H1 (cell line): ENCODE measurements around the gene NDUFA12. TPM values are rescaled to one million over a fixed set of nuclear protein-coding genes. Genes with fewer than 3 reads are reported as not detected.

ENCODE experiments used
- CTCF ChIA-PET: fragments of 300-600 bp; sonication (Branson Sonifier 250); formaldehyde crosslinking; loops from one replicate; lab custom pipeline; 2021; ENCODE audit not compliant: partially characterized antibody; lab: Charles Lee
- POLR2A ChIA-PET: fragments of 300-600 bp; sonication (Branson Sonifier 250); formaldehyde crosslinking; loops from one replicate; lab custom pipeline; 2021; ENCODE audit warnings: inconsistent platforms; ENCODE audit not compliant: partially characterized antibody; lab: Charles Lee
- DNase-seq, 2 experiments: peaks; one replicate each; pipeline versions ENCODE4 v3.0.0 to v3.0.0-alpha.2; 2010 to 2022; ENCODE audit warnings: low spot score in 2 of 2, low read depth in 1 of 2, mixed read lengths in 1 of 2
- FAIRE-seq: peaks from 2 replicates; lab custom pipeline; 2011; peaks lifted over from hg19 to GRCh38; lab: Jason Lieb, UNC
- H2AFZ ChIP-seq: 2 replicates; pipeline ENCODE4 v1.8.1; 2012; ENCODE audit warnings: low read length, inconsistent platforms
- H2AK5ac ChIP-seq: 2 replicates; pipeline ENCODE4 v1.6.1; 2013; ENCODE audit warnings: low read depth, low read length
- H2BK120ac ChIP-seq: replicated peaks from 2 replicates; pipeline ENCODE3; 2013; ENCODE audit warnings: low read depth, low read length, inconsistent platforms
- H2BK12ac ChIP-seq: 2 replicates; pipeline ENCODE4 v1.6.1; 2013; ENCODE audit warnings: low read depth, low read length
- H2BK15ac ChIP-seq: 2 replicates; pipeline ENCODE4 v1.6.1; 2013; ENCODE audit warnings: low read length
- H2BK20ac ChIP-seq: 2 replicates; pipeline ENCODE4 v1.6.1; 2013; ENCODE audit warnings: low read length
- H2BK5ac ChIP-seq: 2 replicates; pipeline ENCODE4 v1.6.1; 2013; ENCODE audit warnings: low read depth, low read length
- H3K14ac ChIP-seq: 2 replicates; pipeline ENCODE4 v1.6.1; 2013; ENCODE audit warnings: inconsistent platforms; ENCODE audit not compliant: insufficient read length
- H3K18ac ChIP-seq: 2 replicates; pipeline ENCODE4 v1.6.1; 2013; ENCODE audit warnings: low read length; ENCODE audit errors: extremely low read depth
- H3K23ac ChIP-seq: 2 replicates; pipeline ENCODE4 v1.6.1; 2013; ENCODE audit warnings: inconsistent platforms; ENCODE audit not compliant: insufficient read length
- H3K23me2 ChIP-seq: 2 replicates; pipeline ENCODE4 v1.6.1; 2013; ENCODE audit warnings: low read depth, low read length
- H3K27ac ChIP-seq: 2 replicates; pipeline ENCODE4 v1.6.1; 2011; ENCODE audit warnings: low read depth, low read length, inconsistent platforms
- H3K27me3 ChIP-seq, 4 experiments: replicated peaks in 1 of 4; 1 replicate in 1 of 4; 2 replicates in 3 of 4; pipeline versions ENCODE4 v1.6.1 to v1.8.1; 2011 to 2013; ENCODE audit warnings: low read length in 3 of 4, mild to moderate bottlenecking in 3 of 4, inconsistent platforms in 2 of 4, mixed read lengths in 2 of 4, moderate library complexity in 1 of 4; ENCODE audit not compliant: control insufficient read depth in 3 of 4, insufficient read depth in 3 of 4; ENCODE audit errors: extremely low read depth in 1 of 4
- H3K36me3 ChIP-seq, 4 experiments: 2 replicates each; pipeline versions ENCODE4 v1.6.1 to v1.8.1; 2011 to 2013; ENCODE audit warnings: mild to moderate bottlenecking in 4 of 4, low read length in 3 of 4, moderate library complexity in 2 of 4, control low read depth in 1 of 4, inconsistent platforms in 1 of 4; ENCODE audit not compliant: insufficient read depth in 4 of 4, control insufficient read depth in 2 of 4
- H3K4ac ChIP-seq: replicated peaks from 2 replicates; pipeline ENCODE3; 2013; ENCODE audit warnings: low read length, low read depth, mixed read lengths, inconsistent platforms; ENCODE audit not compliant: insufficient read length
- H3K4me1 ChIP-seq, 4 experiments: replicated peaks in 1 of 4; 1 replicate in 1 of 4; 2 replicates in 3 of 4; pipeline versions ENCODE4 v1.6.1 to v1.8.1; 2011 to 2013; ENCODE audit warnings: low read length in 3 of 4, inconsistent platforms in 2 of 4, mixed read lengths in 1 of 4; ENCODE audit not compliant: insufficient read depth in 4 of 4, control insufficient read depth in 3 of 4
- H3K4me2 ChIP-seq, 2 experiments: 2 replicates each; pipeline versions ENCODE4 v1.6.1 to v1.8.1; 2011 to 2013; ENCODE audit warnings: low read depth in 2 of 2, low read length in 2 of 2, control low read depth in 1 of 2, inconsistent platforms in 1 of 2, mild to moderate bottlenecking in 1 of 2; ENCODE audit not compliant: insufficient read depth in 1 of 2
- H3K4me3 ChIP-seq, 4 experiments: fragments of 200-600, 300-600 bp in 1 of 4; sonication (generic), shearing (Covaris generic), sonication (Bioruptor Twin) in 1 of 4; 2 replicates each; pipeline versions ENCODE4 v1.5.1 to v1.8.1; 2011 to 2016; ENCODE audit warnings: low read length in 4 of 4, low read depth in 3 of 4, control low read depth in 2 of 4, inconsistent platforms in 2 of 4, mild to moderate bottlenecking in 2 of 4, mixed read lengths in 1 of 4, moderate library complexity in 1 of 4; ENCODE audit not compliant: insufficient read depth in 2 of 4; ENCODE audit errors: extremely low read depth in 1 of 4
- H3K56ac ChIP-seq: replicated peaks from 2 replicates; pipeline ENCODE3; 2013; ENCODE audit warnings: low read depth, mild to moderate bottlenecking, mixed read lengths, low read length, inconsistent platforms; ENCODE audit not compliant: insufficient read length
- H3K79me1 ChIP-seq: 2 replicates; pipeline ENCODE4 v1.6.1; 2013; ENCODE audit warnings: low read depth, low read length, control low read depth
- H3K79me2 ChIP-seq, 2 experiments: 2 replicates each; pipeline versions ENCODE4 v1.6.1 to v1.8.1; 2012 to 2013; ENCODE audit warnings: low read length in 2 of 2, mild to moderate bottlenecking in 2 of 2, inconsistent platforms in 1 of 2; ENCODE audit not compliant: insufficient read depth in 2 of 2, control insufficient read depth in 1 of 2
- H3K9ac ChIP-seq, 4 experiments: replicated peaks in 1 of 4; 1 replicate in 1 of 4; 2 replicates in 3 of 4; pipeline versions ENCODE4 v1.6.1 to v1.8.1; 2011 to 2013; ENCODE audit warnings: low read depth in 3 of 4, low read length in 3 of 4, control low read depth in 2 of 4, mild to moderate bottlenecking in 2 of 4, moderate library complexity in 2 of 4, inconsistent platforms in 1 of 4; ENCODE audit errors: extremely low read depth in 1 of 4
- H3K9me3 ChIP-seq, 2 experiments: 2 replicates each; pipeline versions ENCODE4 v1.6.1 to v1.8.1; 2012 to 2013; ENCODE audit warnings: mild to moderate bottlenecking in 2 of 2, moderate library complexity in 2 of 2, control low read depth in 1 of 2, inconsistent platforms in 1 of 2, low read depth in 1 of 2, low read length in 1 of 2, mixed read lengths in 1 of 2; ENCODE audit not compliant: insufficient read depth in 2 of 2
- H4K20me1 ChIP-seq, 2 experiments: replicated peaks in 1 of 2; 2 replicates each; pipeline versions ENCODE3 to v1.8.1; 2011 to 2013; ENCODE audit warnings: inconsistent platforms in 2 of 2, low read length in 2 of 2, mild to moderate bottlenecking in 1 of 2; ENCODE audit not compliant: insufficient read depth in 2 of 2, control insufficient read depth in 1 of 2
- H4K5ac ChIP-seq: 2 replicates; pipeline ENCODE4 v1.6.1; 2013; ENCODE audit warnings: low read length, low read depth, mixed read lengths, inconsistent platforms; ENCODE audit not compliant: insufficient read length
- H4K8ac ChIP-seq: 2 replicates; pipeline ENCODE4 v1.8.0; 2013; ENCODE audit warnings: mild to moderate bottlenecking, moderate library complexity, low read length, inconsistent platforms; ENCODE audit not compliant: insufficient read depth; ENCODE audit errors: extremely low read depth
- H4K91ac ChIP-seq: replicated peaks from 2 replicates; pipeline ENCODE3; 2013; ENCODE audit warnings: low read length, mixed read lengths, inconsistent platforms; ENCODE audit not compliant: insufficient read length
- ASH2L ChIP-seq: fragments of 200-600, 300-600 bp; sonication (generic); IDR thresholded peaks from one replicate; pipeline ENCODE4 v1.7.1; 2017; ENCODE audit warnings: low read length
- BCL11A ChIP-seq, 2 experiments: IDR thresholded peaks; one replicate each; pipeline ENCODE4 v1.6.1; 2011; ENCODE audit warnings: low read depth in 2 of 2, low read length in 2 of 2, mild to moderate bottlenecking in 2 of 2
- CEBPB ChIP-seq: IDR thresholded peaks from 2 replicates; pipeline ENCODE4 v1.6.1; 2012; ENCODE audit warnings: low read depth, low read length
- HDAC6 ChIP-seq: IDR thresholded peaks from one replicate; pipeline ENCODE4 v1.7.1; 2012; ENCODE audit warnings: low read depth, mild to moderate bottlenecking, inconsistent platforms, low read length, moderate library complexity
- NANOG ChIP-seq: IDR thresholded peaks from 2 replicates; pipeline ENCODE4 v1.6.1; 2011; ENCODE audit warnings: low read length, low read depth, mild to moderate bottlenecking, inconsistent platforms; ENCODE audit not compliant: insufficient read depth, poor library complexity, severe bottlenecking
- NRF1 ChIP-seq: IDR thresholded peaks from 2 replicates; pipeline ENCODE4 v1.6.1; 2011; ENCODE audit warnings: mild to moderate bottlenecking, low read depth, low read length, improper control_type of control experiment
- RFX5 ChIP-seq: IDR thresholded peaks from 2 replicates; pipeline ENCODE4 v1.6.1; 2011; ENCODE audit warnings: low read depth, low read length, improper control_type of control experiment, borderline replicate concordance
- WGBS, 2 experiments: shearing (Covaris generic) in 1 of 2; methylation state at CpG; one replicate each; pipeline versions ENCODE4 v1.1.6 to v1.1.7; 2013 to 2015; ENCODE audit warnings: low lambda C conversion rate in 2 of 2, mixed read lengths in 2 of 2, inconsistent platforms in 1 of 2, low coverage in 1 of 2, missing lambda C conversion rate in 1 of 2; ENCODE audit not compliant: insufficient replicate concordance in 2 of 2, insufficient coverage in 1 of 2, insufficient read length in 1 of 2; ENCODE audit errors: extremely low coverage in 1 of 2, missing lambda C conversion rate in 1 of 2; 5-methylcytosine and 5-hydroxymethylcytosine counted together
- polyA plus RNA-seq, 7 experiments: library from polyadenylated mRNA; depleted of rRNA in 3 of 7; stranded (reverse) in 5 of 7; unstranded in 2 of 7; fragments of >200 nt in 5 of 7; fragments of 200-250 nt in 2 of 7; gene quantifications; 1 replicate in 5 of 7; 2 replicates in 1 of 7; 4 replicates in 1 of 7; pipeline versions ENCODE4 v1.2.1 to v1.2.3, GENCODE V29; 2011 to 2013; ENCODE audit warnings: missing spikeins in 2 of 7, mixed read lengths in 2 of 7
- total RNA-seq: library from RNA; stranded (reverse); fragmentation: NEBNext Ultra II Directional; extraction: Animal tissue kit (Norgen Biotek cat#: 25700); gene quantifications from 2 replicates; pipeline ENCODE4 v1.2.1, GENCODE V29; 2021

Gene NDUFA12
- total and polyA plus RNA-seq, 2 of the 8 experiments (the other 6 are each of a cell fraction or from before 2014, with no cell fraction given), result 98.1 to 157 TPM

DNA sequence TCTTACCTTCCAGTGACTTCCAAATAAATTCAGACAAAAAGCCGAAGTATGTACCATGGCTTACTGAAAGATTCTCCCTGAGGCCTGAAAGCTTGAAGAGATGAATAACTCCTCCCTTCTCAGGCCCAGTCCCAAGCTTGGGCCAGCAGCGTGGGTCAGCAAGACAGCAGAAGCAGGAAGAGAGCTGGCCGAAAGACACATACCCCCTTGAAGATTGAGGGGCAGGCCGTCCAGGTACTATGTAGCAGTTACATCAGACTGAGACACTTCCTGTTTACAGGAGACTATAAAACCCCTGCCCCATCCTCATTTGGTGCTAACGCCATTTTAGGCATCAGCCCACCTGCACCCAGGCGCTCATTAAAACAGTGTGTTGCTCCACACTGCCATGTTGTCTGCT lies 15.0 kb downstream of the NDUFA12 start:
- H3K14ac ChIP-seq, result no peak overlapping the region
- H4K91ac ChIP-seq, result no peak overlapping the region
- no peak overlapping the region for H3K4me3 ChIP-seq
- no peak overlapping the region for H3K27ac ChIP-seq
- H4K5ac ChIP-seq, result no peak overlapping the region
- H3K27me3 ChIP-seq, result no peaks in the 10 kb centered on the region
- no peak overlapping the region for H2BK12ac ChIP-seq
- H3K36me3 ChIP-seq, result peaks cover 0 to 5% (median 3%) of the 10 kb centered on the region in 4 experiments; a peak in 5 of 8 replicates
- H4K20me1 ChIP-seq, result no peaks in the 10 kb centered on the region
- FAIRE-seq, result no peak
- ChIA-PET POLR2A (interaction anchor here (1.2 to 2.2 kb wide), 2 partner anchors 15 to 95 kb away, joined by 3 to 17 read pairs; partner anchors contain the start of gene NDUFA12), CTCF (interaction anchor here (0.8 to 1.8 kb wide), 2 partner anchors 17 to 85 kb away, joined by 3 to 5 read pairs; partner anchors contain the start of gene NR2C1)
- H2AK5ac ChIP-seq, result no peak overlapping the region
- H3K4me1 ChIP-seq, result peaks cover 0 to 6% (median 1%) of the 10 kb centered on the region in 4 experiments; a peak in 2 of 7 replicates
- H2BK5ac ChIP-seq, result no peak overlapping the region
- H3K23ac ChIP-seq, result no peak overlapping the region
- no peaks in the 10 kb centered on the region for H3K9me3 ChIP-seq
- H3K9ac ChIP-seq, result no peak overlapping the region
- WGBS, 2 experiments, result 68% methylated on average over 6 of the region's 6 CpGs; no CpG with 5 or more reads in 1 of the 2 experiments
- no peak overlapping the region for H2BK15ac ChIP-seq
- TF ChIP-seq HDAC6 (no peak), CEBPB (no peak), RFX5 (no peak), NANOG (no peak), ASH2L (no peak), BCL11A (IDR thresholded peaks at IDR 0.05; ENCODE audit: low read depth in 2 of 2, low read length in 2 of 2) (no peak), NRF1 (no peak)
- no peak overlapping the region for H2BK120ac ChIP-seq
- no peaks in the 10 kb centered on the region for H3K23me2 ChIP-seq
- H3K4me2 ChIP-seq, result no peak overlapping the region
- no peak overlapping the region for H3K56ac ChIP-seq
- H2AFZ ChIP-seq, result no peak overlapping the region
- no peak for DNase-seq
- no peak overlapping the region for H2BK20ac ChIP-seq
- no peak overlapping the region for H3K4ac ChIP-seq
- no peak overlapping the region for H3K18ac ChIP-seq
- no peaks in the 10 kb centered on the region for H3K79me2 ChIP-seq
- no peak overlapping the region for H4K8ac ChIP-seq
- H3K79me1 ChIP-seq, result no peaks in the 10 kb centered on the region
